Fibroblast of lung (primary cell): ENCODE measurements around the gene ASXL2.

Experiments
- EZH2 ChIP-seq: IDR thresholded peaks from 2 replicates; pipeline ENCODE4 v1.5.1; 2012; ENCODE audit warnings: low read length, control low read depth, mild to moderate bottlenecking; ENCODE audit errors: missing control alignments
- TF ChIP-seq, protein P1 (sequence below), 2 donors: IDR thresholded peaks in 1 of 2; conservative IDR thresholded peaks in 1 of 2; 1 replicate in 1 of 2; 2 replicates in 1 of 2; pipeline ENCODE4 v1.5.1; 2011 to 2012; ENCODE audit warnings: low read length in 2 of 2, control low read depth in 1 of 2, inconsistent platforms in 1 of 2, low read depth in 1 of 2, mild to moderate bottlenecking in 1 of 2

GRCh38 chr2:25821225-25822056, 56.8 kb downstream of the ASXL2 start:
- TF ChIP-seq, protein P1, sequence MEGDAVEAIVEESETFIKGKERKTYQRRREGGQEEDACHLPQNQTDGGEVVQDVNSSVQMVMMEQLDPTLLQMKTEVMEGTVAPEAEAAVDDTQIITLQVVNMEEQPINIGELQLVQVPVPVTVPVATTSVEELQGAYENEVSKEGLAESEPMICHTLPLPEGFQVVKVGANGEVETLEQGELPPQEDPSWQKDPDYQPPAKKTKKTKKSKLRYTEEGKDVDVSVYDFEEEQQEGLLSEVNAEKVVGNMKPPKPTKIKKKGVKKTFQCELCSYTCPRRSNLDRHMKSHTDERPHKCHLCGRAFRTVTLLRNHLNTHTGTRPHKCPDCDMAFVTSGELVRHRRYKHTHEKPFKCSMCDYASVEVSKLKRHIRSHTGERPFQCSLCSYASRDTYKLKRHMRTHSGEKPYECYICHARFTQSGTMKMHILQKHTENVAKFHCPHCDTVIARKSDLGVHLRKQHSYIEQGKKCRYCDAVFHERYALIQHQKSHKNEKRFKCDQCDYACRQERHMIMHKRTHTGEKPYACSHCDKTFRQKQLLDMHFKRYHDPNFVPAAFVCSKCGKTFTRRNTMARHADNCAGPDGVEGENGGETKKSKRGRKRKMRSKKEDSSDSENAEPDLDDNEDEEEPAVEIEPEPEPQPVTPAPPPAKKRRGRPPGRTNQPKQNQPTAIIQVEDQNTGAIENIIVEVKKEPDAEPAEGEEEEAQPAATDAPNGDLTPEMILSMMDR (conservative IDR thresholded peaks at IDR 0.05 in 1 of 2, IDR thresholded peaks at IDR 0.05 in 1 of 2; ENCODE audit: low read depth in 1 of 2, low read length in 2 of 2), result no peak
- no peak for TF ChIP-seq EZH2
